Liver (tissue), 3 donors: ENCODE measurements around the gene ABT1.

Source experiments
- GABPA ChIP-seq, 2 donors: IDR thresholded peaks in 1 of 2; conservative IDR thresholded peaks in 1 of 2; 2 replicates each; pipeline ENCODE4 v1.6.1; 2016; ENCODE audit warnings: antibody characterized with exemption in 2 of 2, mild to moderate bottlenecking in 1 of 2, moderate library complexity in 1 of 2
- HNF4G ChIP-seq: IDR thresholded peaks from 2 replicates; pipeline ENCODE4 v1.6.1; 2016; ENCODE audit warnings: antibody characterized with exemption
- JUND ChIP-seq, 2 donors: IDR thresholded peaks; 2 replicates each; pipeline ENCODE4 v1.6.1; 2016; ENCODE audit warnings: antibody characterized with exemption in 2 of 2
- REST ChIP-seq: IDR thresholded peaks from 2 replicates; pipeline ENCODE4 v1.6.1; 2016; ENCODE audit warnings: antibody characterized with exemption, mild to moderate bottlenecking
- RXRA ChIP-seq, 2 donors: IDR thresholded peaks; 2 replicates each; pipeline ENCODE4 v1.6.1; 2017 to 2018; ENCODE audit warnings: antibody characterized with exemption in 2 of 2, mild to moderate bottlenecking in 1 of 2
- TF ChIP-seq, protein P1 (sequence below): IDR thresholded peaks from 2 replicates; pipeline ENCODE4 v1.6.1; 2016; ENCODE audit warnings: antibody characterized with exemption
- TF ChIP-seq, protein P2 (sequence below): fragments of 150-350 bp; IDR thresholded peaks from 2 replicates; pipeline ENCODE4 v1.5.1; 2017; ENCODE audit warnings: improper control_type of control experiment, low read depth, low read length; ENCODE audit not compliant: missing input control
- donor health status: healthy.
- donor health status: healthy.

DNA sequence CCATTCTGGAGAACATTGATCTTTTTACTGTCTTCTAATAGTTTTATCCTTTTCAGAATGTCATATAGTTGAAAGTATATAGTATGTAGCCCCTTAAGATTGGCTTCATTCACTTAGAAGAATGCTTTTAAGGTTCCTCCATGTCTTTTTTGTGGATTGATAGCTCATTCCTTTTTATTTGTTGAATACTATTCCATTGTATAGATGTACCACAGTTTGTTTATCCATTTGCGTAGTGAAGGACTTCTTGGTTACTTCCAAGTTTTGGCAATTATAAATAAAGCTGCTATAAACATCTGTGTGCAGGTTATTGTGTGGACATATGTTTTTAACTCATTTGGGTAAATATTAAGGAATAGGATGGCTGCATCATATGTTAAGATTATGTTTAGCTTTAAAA, 27.8 kb downstream of the ABT1 start:
- TF ChIP-seq JUND (IDR thresholded peaks at IDR 0.05) (no peak), REST (no peak), HNF4G (no peak), RXRA (IDR thresholded peaks at IDR 0.05) (no peak), GABPA (IDR thresholded peaks at IDR 0.05 in 1 of 2, conservative IDR thresholded peaks at IDR 0.05 in 1 of 2) (no peak)
- TF ChIP-seq, protein P1, sequence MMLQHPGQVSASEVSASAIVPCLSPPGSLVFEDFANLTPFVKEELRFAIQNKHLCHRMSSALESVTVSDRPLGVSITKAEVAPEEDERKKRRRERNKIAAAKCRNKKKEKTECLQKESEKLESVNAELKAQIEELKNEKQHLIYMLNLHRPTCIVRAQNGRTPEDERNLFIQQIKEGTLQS, result no peak
- TF ChIP-seq, protein P2, sequence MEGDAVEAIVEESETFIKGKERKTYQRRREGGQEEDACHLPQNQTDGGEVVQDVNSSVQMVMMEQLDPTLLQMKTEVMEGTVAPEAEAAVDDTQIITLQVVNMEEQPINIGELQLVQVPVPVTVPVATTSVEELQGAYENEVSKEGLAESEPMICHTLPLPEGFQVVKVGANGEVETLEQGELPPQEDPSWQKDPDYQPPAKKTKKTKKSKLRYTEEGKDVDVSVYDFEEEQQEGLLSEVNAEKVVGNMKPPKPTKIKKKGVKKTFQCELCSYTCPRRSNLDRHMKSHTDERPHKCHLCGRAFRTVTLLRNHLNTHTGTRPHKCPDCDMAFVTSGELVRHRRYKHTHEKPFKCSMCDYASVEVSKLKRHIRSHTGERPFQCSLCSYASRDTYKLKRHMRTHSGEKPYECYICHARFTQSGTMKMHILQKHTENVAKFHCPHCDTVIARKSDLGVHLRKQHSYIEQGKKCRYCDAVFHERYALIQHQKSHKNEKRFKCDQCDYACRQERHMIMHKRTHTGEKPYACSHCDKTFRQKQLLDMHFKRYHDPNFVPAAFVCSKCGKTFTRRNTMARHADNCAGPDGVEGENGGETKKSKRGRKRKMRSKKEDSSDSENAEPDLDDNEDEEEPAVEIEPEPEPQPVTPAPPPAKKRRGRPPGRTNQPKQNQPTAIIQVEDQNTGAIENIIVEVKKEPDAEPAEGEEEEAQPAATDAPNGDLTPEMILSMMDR, result no peak
